Measurements from ENCODE around the gene LRRTM3.

The LRRTM3 gene

DNA sequence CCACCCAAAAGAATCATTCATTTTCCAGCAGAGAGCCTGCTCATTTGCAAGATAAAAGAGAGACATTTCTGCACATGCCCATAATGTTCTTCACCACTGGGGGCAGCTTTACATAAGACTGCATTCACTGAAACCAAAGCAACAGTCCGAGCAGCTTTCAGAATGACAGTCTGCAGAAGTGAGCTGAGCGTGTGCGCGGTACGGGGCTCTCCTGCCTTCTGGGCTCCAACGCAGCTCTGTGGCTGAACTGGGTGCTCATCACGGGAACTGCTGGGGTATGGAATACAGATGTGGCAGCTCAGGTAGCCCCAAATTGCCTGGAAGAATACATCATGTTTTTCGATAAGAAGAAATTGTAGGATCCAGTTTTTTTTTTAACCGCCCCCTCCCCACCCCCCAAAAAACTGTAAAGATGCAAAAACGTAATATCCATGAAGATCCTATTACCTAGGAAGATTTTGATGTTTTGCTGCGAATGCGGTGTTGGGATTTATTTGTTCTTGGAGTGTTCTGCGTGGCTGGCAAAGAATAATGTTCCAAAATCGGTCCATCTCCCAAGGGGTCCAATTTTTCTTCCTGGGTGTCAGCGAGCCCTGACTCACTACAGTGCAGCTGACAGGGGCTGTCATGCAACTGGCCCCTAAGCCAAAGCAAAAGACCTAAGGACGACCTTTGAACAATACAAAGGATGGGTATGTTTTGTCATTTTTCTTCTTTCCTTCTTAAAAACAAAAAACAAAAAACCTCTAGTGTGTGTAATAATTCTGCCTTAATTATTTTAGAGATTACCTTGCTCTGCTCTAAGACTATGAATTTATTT, at the start of gene LRRTM3:
LRRTM3 (plus strand) TSS at position 141 of the 820 bp plus-strand sequence.
- no peak for DNase-seq

DNA sequence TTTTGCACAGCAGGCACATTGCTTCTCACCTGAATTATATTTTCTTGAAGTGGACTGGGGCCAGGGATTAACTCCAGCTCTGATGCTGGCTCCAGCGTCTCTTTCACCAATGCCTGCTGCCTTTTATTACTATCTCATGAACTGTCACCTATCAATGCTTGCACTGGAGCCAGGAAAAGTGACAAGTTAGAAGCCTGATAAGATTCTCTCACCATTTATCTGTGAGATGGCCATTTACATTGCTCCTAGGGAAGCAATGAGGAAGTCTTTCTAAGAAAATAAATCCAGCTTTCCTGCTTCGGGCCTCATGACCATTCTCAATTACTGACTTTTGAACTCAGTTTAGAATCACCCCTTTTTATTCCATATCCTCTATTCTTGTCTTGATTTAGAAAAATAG, 48.5 kb upstream of the LRRTM3 start:
- DNase-seq = no peak

GRCh38 chr10:66880292-66880691, 45.5 kb upstream of the LRRTM3 start:
- no peak for DNase-seq

- DNase-seq = no peak
Measured at GRCh38 chr10:66880826-66881225, 45.0 kb upstream of the LRRTM3 start.

DNA sequence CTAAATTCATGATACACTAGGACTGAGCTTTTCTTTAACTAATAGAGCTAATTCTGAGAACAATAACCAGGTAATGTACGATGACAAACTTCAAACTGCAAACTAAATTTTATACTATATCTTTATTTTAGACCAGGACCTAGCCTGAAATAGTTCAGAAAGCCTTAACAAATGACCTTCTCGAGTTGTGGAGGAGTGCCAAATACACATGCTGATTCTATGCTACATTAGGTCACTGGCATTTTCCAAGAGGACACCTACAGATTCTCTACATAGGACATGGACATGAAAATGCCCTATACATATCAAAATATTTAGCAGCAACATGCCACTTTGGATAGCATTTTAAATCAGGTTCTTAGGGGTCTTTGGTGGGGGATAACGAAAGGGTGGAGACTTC, 44.0 kb upstream of the LRRTM3 start:
- DNase-seq = no peak

- DNase-seq = no peak
Measured at GRCh38 chr10:66882271-66882670, 43.6 kb upstream of the LRRTM3 start.

DNA sequence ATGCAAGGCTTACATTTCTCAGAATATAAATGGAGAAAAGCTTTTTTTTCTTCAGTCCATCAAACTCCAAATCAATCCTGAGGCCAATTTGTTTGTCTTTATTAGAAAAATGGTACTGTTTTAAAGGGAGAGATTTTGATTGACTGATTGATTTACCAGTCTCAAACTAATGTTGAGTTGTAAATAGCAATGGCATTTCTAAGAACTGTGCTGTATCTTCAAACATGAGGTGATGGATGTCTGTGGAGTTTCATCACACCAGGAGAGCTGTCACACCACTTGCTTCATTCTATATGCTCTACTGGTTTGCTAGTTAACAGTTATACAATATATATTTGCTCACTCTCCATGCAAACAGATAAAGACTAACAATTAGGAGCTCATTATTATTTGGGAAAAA, 39.0 kb upstream of the LRRTM3 start:
- no peak for DNase-seq

- DNase-seq = no peak
Measured at GRCh38 chr10:66888237-66888636, 37.6 kb upstream of the LRRTM3 start.

DNA sequence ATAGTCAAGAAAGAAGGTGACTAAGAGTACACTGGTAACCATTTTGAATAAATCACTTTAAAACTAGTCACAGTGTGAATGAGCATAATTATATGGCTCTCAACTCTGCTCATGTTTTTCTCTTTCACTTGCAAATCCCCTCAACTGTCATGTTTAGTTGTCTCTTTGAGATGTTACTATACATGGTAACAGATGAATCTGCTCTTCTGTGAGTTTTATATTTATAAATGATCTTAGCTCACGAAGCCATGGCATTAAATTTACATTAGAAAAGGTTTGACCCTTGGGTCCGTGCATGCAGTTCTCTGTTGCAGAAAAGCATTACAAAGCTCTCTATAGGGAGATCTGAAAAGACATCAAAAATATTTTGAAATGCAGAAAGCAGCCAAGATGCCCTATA, 33.0 kb upstream of the LRRTM3 start:
- DNase-seq = no peak

GRCh38 chr10:66910671-66911070, 15.2 kb upstream of the LRRTM3 start:
- DNase-seq = no peak

GRCh38 chr10:66916030-66916429, 9.8 kb upstream of the LRRTM3 start:
- DNase-seq = no peak

DNA sequence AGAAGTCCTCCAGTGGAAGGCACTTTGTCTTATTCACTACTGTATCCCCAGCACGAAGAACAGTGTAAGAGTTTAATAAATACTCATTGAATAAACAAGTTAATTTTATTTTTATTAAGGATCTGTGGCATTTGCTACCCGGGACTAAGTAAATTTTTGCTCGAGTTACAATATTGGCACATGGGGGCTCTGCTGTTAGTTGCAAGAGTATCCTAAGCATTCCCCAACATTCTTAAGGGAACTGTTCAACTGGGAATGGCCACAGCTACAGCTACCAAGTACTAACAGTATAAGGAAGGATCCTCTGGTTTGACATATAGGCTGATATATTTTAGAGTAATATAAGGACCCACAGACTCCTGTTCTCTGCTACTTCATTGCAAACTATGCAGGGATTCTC, 8.7 kb upstream of the LRRTM3 start:
- no peak for DNase-seq

GRCh38 chr10:66919248-66919647, 6.6 kb upstream of the LRRTM3 start:
- no peak for DNase-seq

- DNase-seq = no peak
Measured at GRCh38 chr10:66924674-66925345, 1.0 kb upstream of the LRRTM3 start.

DNA sequence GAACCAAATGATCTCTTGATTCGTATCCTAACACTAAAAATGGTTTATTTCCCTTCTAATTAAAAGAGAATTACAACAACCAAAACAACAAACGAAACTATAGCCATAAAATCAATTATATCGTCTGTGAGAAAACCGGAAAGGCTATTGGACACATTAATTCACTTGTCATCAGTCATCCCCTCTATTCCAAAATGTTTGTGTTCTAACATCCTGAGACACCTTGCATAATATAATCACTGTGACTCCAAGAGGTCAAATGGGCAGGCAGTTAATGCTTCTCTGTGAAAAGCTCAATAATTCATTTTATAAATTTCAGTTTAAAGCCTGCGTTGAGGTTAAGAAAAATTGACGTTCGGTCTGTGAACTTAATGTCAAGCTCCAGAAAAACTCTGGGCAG, 463 bp upstream of the LRRTM3 start:
- DNase-seq = no peak

GRCh38 chr10:66926841-66927240, 1.0 kb downstream of the LRRTM3 start:
- DNase-seq = no peak

- no peak for DNase-seq
Measured at GRCh38 chr10:66927251-66927935, 1.6 kb downstream of the LRRTM3 start.

DNA sequence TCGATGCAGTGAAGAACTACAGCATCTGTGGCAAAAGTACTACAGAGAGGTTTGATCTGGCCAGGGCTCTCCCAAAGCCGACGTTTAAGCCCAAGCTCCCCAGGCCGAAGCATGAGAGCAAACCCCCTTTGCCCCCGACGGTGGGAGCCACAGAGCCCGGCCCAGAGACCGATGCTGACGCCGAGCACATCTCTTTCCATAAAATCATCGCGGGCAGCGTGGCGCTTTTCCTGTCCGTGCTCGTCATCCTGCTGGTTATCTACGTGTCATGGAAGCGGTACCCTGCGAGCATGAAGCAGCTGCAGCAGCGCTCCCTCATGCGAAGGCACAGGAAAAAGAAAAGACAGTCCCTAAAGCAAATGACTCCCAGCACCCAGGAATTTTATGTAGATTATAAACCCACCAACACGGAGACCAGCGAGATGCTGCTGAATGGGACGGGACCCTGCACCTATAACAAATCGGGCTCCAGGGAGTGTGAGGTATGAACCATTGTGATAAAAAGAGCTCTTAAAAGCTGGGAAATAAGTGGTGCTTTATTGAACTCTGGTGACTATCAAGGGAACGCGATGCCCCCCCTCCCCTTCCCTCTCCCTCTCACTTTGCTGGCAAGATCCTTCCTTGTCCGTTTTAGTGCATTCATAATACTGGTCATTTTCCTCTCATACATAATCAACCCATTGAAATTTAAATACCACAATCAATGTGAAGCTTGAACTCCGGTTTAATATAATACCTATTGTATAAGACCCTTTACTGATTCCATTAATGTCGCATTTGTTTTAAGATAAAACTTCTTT, 2.3 kb downstream of the LRRTM3 start:
- DNase-seq = no peak

GRCh38 chr10:66928776-66929175, 2.9 kb downstream of the LRRTM3 start:
- DNase-seq = no peak

DNA sequence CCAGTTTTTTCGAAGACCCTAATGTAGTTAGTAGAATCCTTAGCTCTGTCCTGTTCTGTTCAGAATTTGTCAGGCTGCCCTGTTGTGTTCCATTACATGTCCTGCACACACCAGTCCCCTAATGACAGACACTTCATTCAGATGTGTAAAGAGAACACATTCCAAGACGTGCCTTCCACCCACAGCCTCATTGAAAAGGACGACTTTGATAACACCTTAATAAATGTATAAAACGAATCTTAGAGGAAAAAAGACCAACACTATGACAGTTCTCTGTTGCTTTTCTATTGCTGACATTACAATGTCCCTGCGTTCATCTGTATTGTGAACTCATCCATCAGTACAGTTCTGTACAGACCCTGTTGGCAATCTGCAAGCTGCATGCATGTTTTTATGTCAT, 3.5 kb downstream of the LRRTM3 start:
- DNase-seq = no peak

DNA sequence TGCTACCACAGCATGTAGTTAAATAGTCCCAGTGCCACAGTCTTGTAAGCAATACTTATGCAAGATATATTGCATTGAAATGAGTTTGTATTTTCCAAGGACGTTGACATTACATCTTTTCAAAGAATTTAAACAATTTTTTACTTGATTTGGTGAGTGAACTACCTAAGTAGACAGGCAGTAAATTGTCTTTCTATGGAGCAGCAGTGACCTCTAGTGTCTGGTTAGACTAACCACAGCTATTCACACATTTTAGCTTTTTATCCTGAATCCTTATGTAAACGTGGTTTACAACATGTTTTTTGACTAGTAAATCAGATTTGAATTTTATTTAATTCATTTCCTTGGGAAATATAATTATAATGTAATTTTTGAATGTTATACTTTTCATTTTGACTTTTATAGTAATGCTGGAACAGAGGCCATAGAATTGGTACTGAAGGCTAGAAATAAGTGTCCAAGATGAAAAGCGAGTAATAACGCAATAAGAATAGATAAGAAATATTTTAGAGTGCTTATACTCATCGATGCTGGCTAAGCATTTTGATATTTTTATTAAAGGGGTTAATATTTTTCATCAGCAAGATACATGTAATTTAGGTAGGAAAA, 5.6 kb downstream of the LRRTM3 start:
- DNase-seq = no peak

DNA sequence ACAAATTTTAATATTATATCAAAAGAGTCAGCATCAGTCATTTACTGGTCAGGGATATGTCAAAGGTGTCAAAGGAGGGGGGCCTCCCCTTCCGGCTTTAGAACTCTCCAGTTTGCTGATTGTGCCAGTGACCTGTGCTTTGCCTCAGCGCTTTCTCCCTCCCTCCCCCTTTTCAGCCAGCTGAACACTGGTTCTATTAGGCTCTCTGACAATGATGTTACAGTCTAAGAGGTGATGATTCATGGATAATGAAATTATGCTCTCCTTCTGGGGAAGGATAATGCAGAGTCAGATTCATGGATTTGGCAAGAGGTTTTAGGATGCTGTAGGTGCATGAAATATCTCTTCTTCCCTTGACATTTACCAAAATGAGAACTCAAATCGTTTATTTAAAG, 6.1 kb downstream of the LRRTM3 start:
- no peak for DNase-seq

DNA sequence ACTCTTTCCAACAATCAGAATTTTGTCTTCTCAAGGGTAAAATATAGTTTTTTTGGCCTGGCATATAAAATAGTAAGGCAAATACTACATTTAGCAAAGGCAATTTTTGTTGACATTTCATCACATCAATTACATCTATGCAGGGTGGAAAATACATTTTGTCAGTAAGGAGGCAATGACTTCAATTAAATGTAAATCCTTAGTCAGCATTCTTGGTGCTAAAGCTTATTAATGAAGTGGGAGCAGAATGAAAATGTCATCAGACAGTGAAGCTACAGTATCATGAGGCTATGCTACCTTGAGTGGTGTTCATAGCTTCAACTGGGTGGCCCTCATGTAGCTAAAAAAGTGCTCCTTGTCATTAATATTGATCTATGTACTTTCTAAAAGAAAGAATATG, 8.9 kb downstream of the LRRTM3 start:
- DNase-seq = no peak

All from stimulated activated CD4-positive, alpha-beta T cell treated with anti-CD3 and anti-CD28 coated beads, Interleukin-4, amount 100 ng/mL, for 1 hour (primary cell).